Duodenal mucosa (tissue), 2 donors: ENCODE results near the gene PLLP.

ENCODE experiments used
- H3K27ac ChIP-seq: one replicate; pipeline ENCODE4 v1.7.0; 2013; ENCODE audit warnings: low read depth, low read length
- H3K27me3 ChIP-seq, 2 donors: one replicate each; pipeline ENCODE4 v1.7.0; 2013; ENCODE audit warnings: low read length in 2 of 2, control low read depth in 1 of 2; ENCODE audit not compliant: insufficient read depth in 2 of 2, control insufficient read depth in 1 of 2
- H3K36me3 ChIP-seq, 2 donors: one replicate each; pipeline ENCODE4 v1.7.0; 2013; ENCODE audit warnings: low read length in 2 of 2, control low read depth in 1 of 2; ENCODE audit not compliant: insufficient read depth in 2 of 2, control insufficient read depth in 1 of 2
- H3K4me1 ChIP-seq, 2 donors: one replicate each; pipeline ENCODE4 v1.7.0; 2013; ENCODE audit warnings: low read length in 2 of 2, control low read depth in 1 of 2; ENCODE audit not compliant: insufficient read depth in 2 of 2, control insufficient read depth in 1 of 2
- H3K4me3 ChIP-seq, 2 donors: one replicate each; pipeline ENCODE4 v1.7.0; 2013; ENCODE audit warnings: low read length in 2 of 2, low read depth in 1 of 2
- H3K9ac ChIP-seq, 2 donors: one replicate each; pipeline ENCODE4 v1.7.0; 2013; ENCODE audit warnings: low read length in 2 of 2, low read depth in 1 of 2
- H3K9me3 ChIP-seq, 2 donors: one replicate each; pipeline ENCODE4 v1.7.0; 2013; ENCODE audit warnings: low read length in 2 of 2, control low read depth in 1 of 2; ENCODE audit not compliant: control insufficient read depth in 1 of 2

Gene PLLP

DNA sequence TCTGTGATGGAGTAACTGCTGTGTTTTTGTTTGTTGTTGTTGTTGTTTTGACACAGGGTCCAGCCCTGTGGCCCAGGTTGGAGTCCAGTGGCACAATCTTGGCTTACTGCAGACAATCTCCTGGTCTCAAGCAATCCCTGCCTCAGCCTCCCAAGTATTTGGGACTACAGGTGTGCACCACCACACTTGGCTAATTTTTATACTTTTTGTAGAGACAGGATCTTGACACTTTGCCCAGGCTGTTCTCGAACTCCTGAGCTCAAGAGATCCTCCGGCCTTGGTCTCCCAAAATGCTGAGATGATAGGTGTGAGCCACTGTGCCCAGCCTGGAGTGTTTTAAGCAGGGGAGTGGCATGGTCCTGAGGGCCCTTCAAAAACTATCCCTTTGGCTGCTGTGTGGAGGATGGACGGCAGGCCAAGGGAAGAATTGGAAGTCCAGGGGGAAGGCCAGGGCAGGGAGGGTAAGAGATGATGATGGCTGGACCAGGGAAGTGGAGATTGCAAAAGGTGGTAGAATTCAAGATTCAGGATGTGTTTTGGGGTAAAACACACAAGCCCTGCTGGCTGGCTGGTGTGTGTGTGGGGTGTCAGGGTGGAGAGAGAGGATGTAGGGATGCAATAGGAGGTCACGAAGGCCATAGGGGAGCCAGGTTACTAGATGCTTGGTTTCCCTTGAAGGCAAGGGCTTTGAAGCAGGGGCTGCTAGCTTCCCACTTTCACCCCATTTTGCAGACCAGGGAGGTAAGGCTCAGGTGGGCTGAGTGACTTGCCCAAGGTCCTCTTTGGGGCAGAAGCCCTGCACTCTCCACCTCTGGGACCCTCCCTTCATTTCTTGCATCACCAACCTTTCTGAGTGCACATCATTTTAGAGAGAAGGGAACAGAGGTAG is 18.8 kb upstream of the PLLP start:
- no peak overlapping the region for H3K4me3 ChIP-seq
- no peak overlapping the region for H3K27ac ChIP-seq
- H3K9ac ChIP-seq: no peak overlapping the region
- no peaks in the 10 kb centered on the region for H3K36me3 ChIP-seq
- H3K4me1 ChIP-seq: peaks cover 29% of the 10 kb centered on the region in 2 donors
- no peaks in the 10 kb centered on the region for H3K9me3 ChIP-seq
- no peaks in the 10 kb centered on the region for H3K27me3 ChIP-seq

GRCh38 chr16:57301126-57301817 is 16.8 kb upstream of the PLLP start:
- Histone ChIP-seq H3K27ac (no peak overlapping the region), H3K4me3 (peak overlapping the region; percentile 41 to 64), H3K9me3 (no peaks in the 10 kb centered on the region), H3K9ac (no peak overlapping the region), H3K36me3 (no peaks in the 10 kb centered on the region), H3K27me3 (no peaks in the 10 kb centered on the region), H3K4me1 (peaks cover 29% of the 10 kb centered on the region in 2 donors)

DNA sequence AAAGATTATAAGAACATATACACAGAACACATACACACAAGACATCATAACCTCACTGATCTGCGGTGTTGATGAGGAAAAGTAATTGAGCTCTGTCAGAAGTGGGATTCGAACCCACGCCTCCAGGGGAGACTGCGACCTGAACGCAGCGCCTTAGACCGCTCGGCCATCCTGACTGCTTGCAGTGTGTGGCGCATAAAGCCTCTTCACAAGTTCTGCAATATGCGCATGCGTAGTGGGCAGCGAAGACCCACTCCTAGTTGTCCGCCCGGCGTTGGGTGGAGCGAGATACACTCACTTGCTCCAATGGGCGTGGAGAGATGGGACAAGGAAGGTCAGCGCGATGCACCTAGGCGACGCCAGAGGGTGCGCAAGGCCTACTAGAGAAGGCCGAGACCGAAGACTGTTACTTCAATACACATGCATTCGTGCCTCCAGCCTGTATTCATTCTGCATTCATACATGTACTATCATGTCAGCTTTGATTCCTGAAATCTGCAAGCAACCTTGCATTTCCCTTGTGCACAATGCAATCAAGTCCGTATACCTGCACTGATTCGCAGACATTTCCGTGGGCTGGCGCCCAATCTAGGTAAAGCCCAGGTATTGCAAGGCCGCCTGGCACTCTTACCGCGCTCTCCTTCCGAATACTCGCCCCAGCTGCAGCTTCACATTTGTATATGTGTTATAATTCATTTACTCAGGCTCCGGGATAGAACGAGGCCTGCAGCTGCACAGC is 16.1 kb upstream of the PLLP start:
- Histone ChIP-seq H3K27ac (peak overlapping the region; percentile 73), H3K36me3 (no peaks in the 10 kb centered on the region), H3K4me1 (peaks cover 29% of the 10 kb centered on the region in 2 donors), H3K9ac (peak overlapping the region; percentile 64 to 69), H3K4me3 (peak overlapping the region; percentile 69 to 78), H3K27me3 (no peaks in the 10 kb centered on the region), H3K9me3 (no peaks in the 10 kb centered on the region)

GRCh38 chr16:57299719-57300386 is 15.4 kb upstream of the PLLP start:
- Histone ChIP-seq H3K9me3 (no peaks in the 10 kb centered on the region), H3K4me3 (peak overlapping the region; percentile 69 to 78), H3K4me1 (peaks cover 24% of the 10 kb centered on the region in 2 donors), H3K9ac (peak overlapping the region; percentile 64 to 69), H3K27ac (peak overlapping the region; percentile 73), H3K27me3 (no peaks in the 10 kb centered on the region), H3K36me3 (no peaks in the 10 kb centered on the region)

DNA sequence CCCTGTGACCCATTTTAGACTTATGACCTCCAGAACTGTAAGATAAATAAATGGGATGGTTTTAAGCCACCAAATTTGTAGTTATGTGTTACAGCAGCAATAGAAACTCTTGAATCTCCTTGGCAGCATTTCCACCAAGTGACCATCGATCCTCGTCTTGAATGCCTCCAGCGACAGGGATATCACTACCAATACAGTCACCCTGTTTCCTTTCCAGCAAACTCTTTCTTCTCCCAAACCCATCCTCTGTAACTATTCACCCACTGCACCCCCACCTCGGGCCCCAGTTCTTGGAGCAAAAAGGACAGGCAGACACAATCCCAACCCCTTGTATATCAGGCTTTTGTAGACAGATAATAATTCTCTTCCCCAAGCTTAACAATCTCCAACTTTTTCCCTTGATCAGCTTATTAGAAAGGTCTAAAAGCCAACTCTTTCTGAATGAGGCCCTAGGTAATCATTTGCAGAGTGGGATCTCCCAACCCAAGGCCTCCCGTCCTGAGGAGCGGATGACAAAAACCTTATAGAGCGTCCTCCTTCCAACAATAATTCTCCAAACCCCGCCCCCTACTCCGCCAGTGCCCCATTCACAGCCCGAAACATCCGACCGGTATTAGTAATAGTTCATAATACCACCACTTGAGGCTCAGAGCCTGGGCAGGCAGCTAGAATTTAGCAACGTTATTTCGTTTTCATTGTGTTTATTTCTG is 14.7 kb upstream of the PLLP start:
- peak overlapping the region; percentile 27 to 64 for H3K9ac ChIP-seq
- no peaks in the 10 kb centered on the region for H3K36me3 ChIP-seq
- no peaks in the 10 kb centered on the region for H3K27me3 ChIP-seq
- no peaks in the 10 kb centered on the region for H3K9me3 ChIP-seq
- peaks cover 17 to 20% of the 10 kb centered on the region in 2 donors for H3K4me1 ChIP-seq
- peak overlapping the region; percentile 69 to 78 for H3K4me3 ChIP-seq
- H3K27ac ChIP-seq: peak overlapping the region; percentile 73

DNA sequence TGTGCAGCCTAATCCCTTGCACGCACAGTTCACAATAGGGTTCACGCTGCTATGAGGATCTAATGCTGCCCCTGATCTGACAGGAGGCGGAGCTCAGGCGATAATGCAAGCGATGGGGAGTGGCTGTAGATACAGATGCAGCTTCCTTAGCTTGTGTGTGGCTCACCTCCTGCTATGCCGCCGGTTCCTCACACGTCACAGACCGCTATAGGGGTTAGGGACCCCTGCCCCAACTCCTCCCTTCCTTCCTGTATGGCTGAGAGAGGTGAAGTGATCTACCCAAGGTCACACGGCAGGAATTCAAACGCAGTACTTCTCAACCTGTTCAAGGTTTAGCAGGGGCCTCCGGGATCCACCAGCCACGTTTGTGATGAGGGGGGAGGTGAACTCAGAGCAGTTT is 13.4 kb upstream of the PLLP start:
- Histone ChIP-seq H3K4me1 (peaks cover 14 to 16% of the 10 kb centered on the region in 2 donors), H3K27ac (no peak overlapping the region), H3K9me3 (no peaks in the 10 kb centered on the region), H3K36me3 (no peaks in the 10 kb centered on the region), H3K9ac (peak overlapping the region in 1 of 2 donors; percentile 7), H3K4me3 (no peak overlapping the region), H3K27me3 (no peaks in the 10 kb centered on the region)

DNA sequence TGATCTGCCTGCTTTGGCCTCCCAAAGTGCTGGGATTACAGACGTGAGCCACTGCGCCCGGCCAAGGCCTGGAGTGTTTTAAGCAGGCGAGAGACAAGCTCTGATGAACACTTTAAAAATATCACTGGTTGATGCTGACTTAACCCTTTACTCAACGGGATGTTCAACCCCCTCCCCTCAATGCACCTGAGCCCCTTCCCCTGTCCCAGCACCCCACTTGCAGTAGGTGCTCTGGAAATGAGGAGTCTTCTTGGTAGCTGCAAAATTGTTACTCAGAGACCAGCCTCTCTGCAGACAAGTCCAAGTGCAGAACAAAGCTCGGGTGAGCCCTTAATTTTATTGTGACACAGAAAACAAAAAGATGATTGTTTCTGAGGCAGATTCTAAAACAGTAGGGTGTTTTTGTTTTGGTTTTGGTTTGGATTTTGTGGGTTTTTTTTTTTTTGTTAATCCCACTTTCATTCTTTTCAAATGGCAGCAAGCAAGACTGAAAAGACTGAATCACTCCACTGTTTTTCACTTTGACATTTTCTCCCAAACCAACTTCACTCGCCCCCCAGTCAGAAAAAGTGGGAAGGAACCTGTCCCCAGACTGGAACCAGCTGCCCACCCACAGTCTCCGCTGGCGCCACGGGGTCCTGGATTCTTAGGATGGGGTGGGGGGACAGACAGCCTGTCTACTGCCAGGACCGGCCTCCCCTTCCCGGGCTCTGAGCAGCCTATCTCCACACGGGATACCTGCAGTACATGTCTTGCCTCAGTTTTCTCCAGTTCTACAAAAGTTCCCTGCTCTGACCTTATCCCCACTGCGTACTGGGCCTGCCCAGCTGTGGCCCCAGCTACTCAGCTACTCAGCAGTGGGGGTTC is 5.2 kb upstream of the PLLP start:
- Histone ChIP-seq H3K9me3 (no peaks in the 10 kb centered on the region), H3K27ac (no peak overlapping the region), H3K4me1 (peaks cover 7 to 9% of the 10 kb centered on the region in 2 donors), H3K27me3 (no peaks in the 10 kb centered on the region), H3K4me3 (no peak overlapping the region), H3K36me3 (no peaks in the 10 kb centered on the region), H3K9ac (no peak overlapping the region)

GRCh38 chr16:57285379-57285778 is 907 bp upstream of the PLLP start:
- H3K27ac ChIP-seq: no peak overlapping the region
- peak overlapping the region in 1 of 2 donors; percentile 74 for H3K4me3 ChIP-seq
- no peaks in the 10 kb centered on the region for H3K36me3 ChIP-seq
- peaks cover 5 to 8% of the 10 kb centered on the region in 2 donors for H3K4me1 ChIP-seq
- H3K9me3 ChIP-seq: no peaks in the 10 kb centered on the region
- H3K27me3 ChIP-seq: no peaks in the 10 kb centered on the region
- no peak overlapping the region for H3K9ac ChIP-seq
